ENCODE data around the gene ZBTB3.

- TF ChIP-seq CTCF (IDR thresholded peaks at IDR 0.05; ENCODE audit: control extremely low read depth in 1 of 3, insufficient read depth in 1 of 3, low read depth in 1 of 3, low read length in 3 of 3) (no peak), EZH2 (IDR thresholded peaks at IDR 0.05; ENCODE audit: low read depth, low read length, severe bottlenecking) (no peak), MAFK (IDR thresholded peaks at IDR 0.05; ENCODE audit: low read depth, low read length) (no peak), KDM1A (IDR thresholded peaks at IDR 0.05; ENCODE audit: borderline replicate concordance, low read length) (no peak), JUN (IDR thresholded peaks at IDR 0.05; ENCODE audit: low read depth, low read length) (no peak), RFX5 (IDR thresholded peaks at IDR 0.05; ENCODE audit: borderline replicate concordance, low read depth, low read length) (no peak), SIN3A (conservative IDR thresholded peaks at IDR 0.05 in 1 of 2, IDR thresholded peaks at IDR 0.05 in 1 of 2; ENCODE audit: low read depth in 1 of 2, low read length in 2 of 2) (no peak), POU5F1 (IDR thresholded peaks at IDR 0.05; ENCODE audit: low read depth, low read length) (no peak), FOSL1 (IDR thresholded peaks at IDR 0.05; ENCODE audit: insufficient read depth, low read depth, low read length) (no peak), CREB1 (IDR thresholded peaks at IDR 0.05) (no peak), POLR2A (IDR thresholded peaks at IDR 0.05; ENCODE audit: control extremely low read depth in 1 of 2, low read depth in 2 of 2, low read length in 2 of 2) (no peak), EP300 (IDR thresholded peaks at IDR 0.05; ENCODE audit: borderline replicate concordance in 1 of 2, low read depth in 2 of 2, low read length in 2 of 2) (no peak), SUZ12 (IDR thresholded peaks at IDR 0.05; ENCODE audit: low read length) (no peak)
Measured at GRCh38 chr11:62702246-62702645, 51.7 kb downstream of the ZBTB3 start.
